H9 (cell line): ENCODE results near the gene CACNA1D. TPM values are rescaled to one million over a fixed set of nuclear protein-coding genes. Genes with fewer than 3 reads are reported as not detected.

ENCODE experiments used
- DNase-seq: peaks from one replicate; pipeline ENCODE4 v3.0.0-alpha.2; 2017
- H2AFZ ChIP-seq: one replicate; pipeline ENCODE4 v1.6.1; 2013; ENCODE audit warnings: mild to moderate bottlenecking, low read length, control low read depth, moderate library complexity
- H2AK5ac ChIP-seq: 2 replicates; pipeline ENCODE4 v1.6.1; 2013; ENCODE audit warnings: low read length, control low read depth, mixed read lengths; ENCODE audit not compliant: insufficient read length
- H2BK120ac ChIP-seq: one replicate; pipeline ENCODE4 v1.6.1; 2013; ENCODE audit warnings: low read depth, mild to moderate bottlenecking, low read length, control low read depth, inconsistent platforms; ENCODE audit not compliant: poor library complexity, severe bottlenecking
- H2BK12ac ChIP-seq: 2 replicates; pipeline ENCODE4 v1.6.1; 2013; ENCODE audit warnings: low read length, control low read depth, mixed read lengths, low read depth; ENCODE audit not compliant: insufficient read length
- H2BK15ac ChIP-seq: 2 replicates; pipeline ENCODE4 v1.6.1; 2013; ENCODE audit warnings: low read depth, low read length, control low read depth
- H2BK20ac ChIP-seq: one replicate; pipeline ENCODE4 v1.6.1; 2013; ENCODE audit warnings: low read depth, mild to moderate bottlenecking, low read length, control low read depth, inconsistent platforms; ENCODE audit not compliant: poor library complexity, severe bottlenecking
- H2BK5ac ChIP-seq: 2 replicates; pipeline ENCODE4 v1.6.1; 2013; ENCODE audit warnings: low read length, control low read depth, mixed read lengths; ENCODE audit not compliant: insufficient read length
- H3K14ac ChIP-seq: 2 replicates; pipeline ENCODE4 v1.6.1; 2013; ENCODE audit warnings: low read length, control low read depth; ENCODE audit not compliant: insufficient read depth
- H3K18ac ChIP-seq: 2 replicates; pipeline ENCODE4 v1.6.1; 2013; ENCODE audit warnings: low read depth, mild to moderate bottlenecking, mixed read lengths, low read length, control low read depth; ENCODE audit not compliant: insufficient read length
- H3K23ac ChIP-seq: 2 replicates; pipeline ENCODE4 v1.6.1; 2013; ENCODE audit warnings: low read length, control low read depth, mixed read lengths, low read depth; ENCODE audit not compliant: insufficient read length
- H3K23me2 ChIP-seq: 2 replicates; pipeline ENCODE4 v1.6.1; 2013; ENCODE audit warnings: low read depth, mild to moderate bottlenecking, mixed read lengths, low read length, control low read depth; ENCODE audit not compliant: insufficient read length, poor library complexity, severe bottlenecking
- H3K27ac ChIP-seq: 2 replicates; pipeline ENCODE4 v1.5.1; 2013; ENCODE audit warnings: low read length, control low read depth, mixed read lengths, low read depth; ENCODE audit not compliant: insufficient read length
- H3K27me3 ChIP-seq: 2 replicates; pipeline ENCODE4 v1.6.1; 2013; ENCODE audit warnings: low read length, control low read depth, inconsistent platforms; ENCODE audit not compliant: insufficient read depth
- H3K4ac ChIP-seq: 2 replicates; pipeline ENCODE4 v1.6.1; 2013; ENCODE audit warnings: low read depth, mild to moderate bottlenecking, control low read depth, inconsistent platforms, low read length, moderate library complexity
- H3K4me1 ChIP-seq: 2 replicates; pipeline ENCODE4 v1.6.1; 2013; ENCODE audit warnings: low read length, control low read depth, inconsistent platforms; ENCODE audit not compliant: insufficient read depth
- H3K4me2 ChIP-seq: 2 replicates; pipeline ENCODE4 v1.6.1; 2013; ENCODE audit warnings: low read length, control low read depth, mixed read lengths; ENCODE audit not compliant: insufficient read length, insufficient read depth
- H3K56ac ChIP-seq: 2 replicates; pipeline ENCODE4 v1.6.1; 2013; ENCODE audit warnings: low read depth, mild to moderate bottlenecking, mixed read lengths, low read length, control low read depth; ENCODE audit not compliant: insufficient read length
- H3K79me1 ChIP-seq: 2 replicates; pipeline ENCODE4 v1.6.1; 2013; ENCODE audit warnings: low read depth, mild to moderate bottlenecking, moderate library complexity, low read length, control low read depth, inconsistent platforms; ENCODE audit not compliant: insufficient read depth, poor library complexity, severe bottlenecking
- H3K79me2 ChIP-seq: 2 replicates; pipeline ENCODE4 v1.6.1; 2013; ENCODE audit warnings: low read length, control low read depth, inconsistent platforms; ENCODE audit not compliant: insufficient read depth
- H3K9ac ChIP-seq: 2 replicates; pipeline ENCODE4 v1.6.1; 2013; ENCODE audit warnings: low read length, control low read depth, mixed read lengths; ENCODE audit not compliant: insufficient read length; ENCODE audit errors: extremely low read depth
- H3K9me3 ChIP-seq: one replicate; pipeline ENCODE4 v1.6.1; 2013; ENCODE audit warnings: low read depth, low read length, inconsistent platforms; ENCODE audit not compliant: control insufficient read depth
- H3T11ph ChIP-seq: one replicate; pipeline ENCODE4 v1.6.1; 2013; ENCODE audit warnings: mild to moderate bottlenecking, low read length, control low read depth, inconsistent platforms
- H4K20me1 ChIP-seq: one replicate; pipeline ENCODE4 v1.6.1; 2013; ENCODE audit not compliant: control insufficient read depth, insufficient read length, insufficient read depth
- H4K5ac ChIP-seq: 2 replicates; pipeline ENCODE4 v1.6.1; 2013; ENCODE audit warnings: low read depth, mild to moderate bottlenecking, mixed read lengths, low read length, control low read depth; ENCODE audit not compliant: insufficient read length
- H4K8ac ChIP-seq: replicated peaks from 2 replicates; pipeline ENCODE4 v1.6.1; 2013; ENCODE audit warnings: low read length, control low read depth, mixed read lengths, low read depth; ENCODE audit not compliant: insufficient read length
- H4K91ac ChIP-seq: 2 replicates; pipeline ENCODE4 v1.6.1; 2013; ENCODE audit warnings: low read depth, mild to moderate bottlenecking, moderate library complexity, mixed read lengths, low read length, control low read depth; ENCODE audit not compliant: insufficient read length
- H3K27ac Mint-ChIP-seq, 3 experiments: 2 replicates in 2 of 3; 3 replicates in 1 of 3; pipeline ENCODE4 v1.8.0; 2020 to 2021; ENCODE audit warnings: mixed read lengths in 3 of 3, mild to moderate bottlenecking in 1 of 3, moderate library complexity in 1 of 3
- H3K27me3 Mint-ChIP-seq: 2 replicates; pipeline ENCODE4 v1.8.0; 2021; ENCODE audit warnings: low read depth, mild to moderate bottlenecking, moderate library complexity, mixed read lengths
- H3K36me3 Mint-ChIP-seq, 3 experiments: 2 replicates in 2 of 3; 3 replicates in 1 of 3; pipeline ENCODE4 v1.8.0; 2020 to 2021; ENCODE audit warnings: low read depth in 3 of 3, mixed read lengths in 3 of 3; ENCODE audit not compliant: insufficient read depth in 1 of 3
- H3K4me1 Mint-ChIP-seq, 2 experiments: 2 replicates each; pipeline ENCODE4 v1.8.0; 2020; ENCODE audit warnings: mixed read lengths in 2 of 2
- H3K4me3 Mint-ChIP-seq, 2 experiments: 2 replicates in 1 of 2; 3 replicates in 1 of 2; pipeline ENCODE4 v1.8.0; 2020 to 2021; ENCODE audit warnings: mild to moderate bottlenecking in 2 of 2, mixed read lengths in 2 of 2, moderate library complexity in 1 of 2
- H3K9me3 Mint-ChIP-seq, 2 experiments: 2 replicates in 1 of 2; 3 replicates in 1 of 2; pipeline ENCODE4 v1.8.0; 2020; ENCODE audit warnings: mild to moderate bottlenecking in 2 of 2, mixed read lengths in 2 of 2, moderate library complexity in 1 of 2
- WGBS: extraction: QIAGEN DNeasy Blood & Tissue Kit; methylation state at CpG from one replicate; pipeline ENCODE4 v1.1.7; 2013; ENCODE audit warnings: missing lambda C conversion rate, low lambda C conversion rate, mixed read lengths; ENCODE audit not compliant: insufficient read length; ENCODE audit errors: extremely low coverage; 5-methylcytosine and 5-hydroxymethylcytosine counted together
- total RNA-seq: library from RNA; stranded (reverse); gene quantifications from 2 replicates; pipeline ENCODE4 v1.2.1, GENCODE V29; 2021
- TF ChIP-seq, protein P1 (sequence below): fragments of 200-600 bp; sonication (generic); conservative IDR thresholded peaks from 3 replicates; pipeline ENCODE4 v1.8.0; 2021; ENCODE audit warnings: antibody characterized with exemption, mild to moderate bottlenecking

Gene CACNA1D
- total RNA-seq, 1 experiment from 2014 or later: 3.5 TPM

DNA sequence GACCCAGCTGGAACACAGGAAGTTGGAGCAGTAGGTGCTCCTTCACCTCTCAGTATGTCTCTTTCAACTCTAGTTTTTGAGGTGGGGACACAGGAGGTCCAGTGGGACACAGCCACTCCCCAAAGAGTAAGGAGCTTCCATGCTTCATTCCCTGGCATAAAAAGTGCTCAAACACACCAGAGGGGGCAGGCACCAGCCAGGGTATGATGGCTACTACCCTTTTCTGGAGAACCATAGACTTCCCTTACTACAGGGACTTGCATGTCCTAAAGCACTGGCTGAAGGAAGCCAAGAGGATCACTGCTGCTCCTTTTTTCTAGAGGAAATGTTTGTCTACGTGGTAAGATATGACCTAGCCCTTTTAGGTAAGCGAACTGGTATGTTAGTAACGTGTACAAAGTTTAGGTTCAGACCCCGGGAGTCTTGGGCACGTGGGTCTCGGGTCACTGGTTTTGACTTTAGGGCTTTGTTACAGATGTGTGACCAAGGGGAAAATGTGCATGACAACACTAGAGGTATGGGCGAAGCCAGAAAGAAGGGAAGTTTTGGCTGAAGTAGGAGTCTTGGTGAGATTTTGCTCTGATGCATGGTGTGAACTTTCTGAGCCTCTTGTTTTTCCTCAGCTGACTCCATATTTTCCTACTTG lies 363.8 kb downstream of the CACNA1D start:
- H3K23ac ChIP-seq: no peak overlapping the region
- TF ChIP-seq, protein P1, sequence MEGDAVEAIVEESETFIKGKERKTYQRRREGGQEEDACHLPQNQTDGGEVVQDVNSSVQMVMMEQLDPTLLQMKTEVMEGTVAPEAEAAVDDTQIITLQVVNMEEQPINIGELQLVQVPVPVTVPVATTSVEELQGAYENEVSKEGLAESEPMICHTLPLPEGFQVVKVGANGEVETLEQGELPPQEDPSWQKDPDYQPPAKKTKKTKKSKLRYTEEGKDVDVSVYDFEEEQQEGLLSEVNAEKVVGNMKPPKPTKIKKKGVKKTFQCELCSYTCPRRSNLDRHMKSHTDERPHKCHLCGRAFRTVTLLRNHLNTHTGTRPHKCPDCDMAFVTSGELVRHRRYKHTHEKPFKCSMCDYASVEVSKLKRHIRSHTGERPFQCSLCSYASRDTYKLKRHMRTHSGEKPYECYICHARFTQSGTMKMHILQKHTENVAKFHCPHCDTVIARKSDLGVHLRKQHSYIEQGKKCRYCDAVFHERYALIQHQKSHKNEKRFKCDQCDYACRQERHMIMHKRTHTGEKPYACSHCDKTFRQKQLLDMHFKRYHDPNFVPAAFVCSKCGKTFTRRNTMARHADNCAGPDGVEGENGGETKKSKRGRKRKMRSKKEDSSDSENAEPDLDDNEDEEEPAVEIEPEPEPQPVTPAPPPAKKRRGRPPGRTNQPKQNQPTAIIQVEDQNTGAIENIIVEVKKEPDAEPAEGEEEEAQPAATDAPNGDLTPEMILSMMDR: peak; percentile 36; the same call in 2 of the 3 replicates
- no peak overlapping the region for H4K91ac ChIP-seq
- no peaks in the 10 kb centered on the region for H3K4me1 ChIP-seq
- no peaks in the 10 kb centered on the region for H4K20me1 ChIP-seq
- DNase-seq: no peak
- Mint-ChIP-seq H3K4me1 (no peaks in the 10 kb centered on the region), H3K9me3 (no peaks in the 10 kb centered on the region), H3K4me3 (no peak overlapping the region), H3K27ac (peak overlapping the region in 2 of 3 experiments; percentile 45 to 78; a peak in 2 of 7 replicates), H3K27me3 (no peaks in the 10 kb centered on the region), H3K36me3 (peaks cover 4 to 45% (median 30%) of the 10 kb centered on the region in 3 experiments; a peak in 6 of 7 replicates)
- no peak overlapping the region for H3T11ph ChIP-seq
- no peak overlapping the region for H3K4me2 ChIP-seq
- no peaks in the 10 kb centered on the region for H3K23me2 ChIP-seq
- H2AFZ ChIP-seq: no peak overlapping the region
- H3K9me3 ChIP-seq: no peaks in the 10 kb centered on the region
- no peak overlapping the region for H3K27ac ChIP-seq
- no peak overlapping the region for H2AK5ac ChIP-seq
- H3K18ac ChIP-seq: no peak overlapping the region
- no peak overlapping the region for H3K9ac ChIP-seq
- H3K56ac ChIP-seq: no peak overlapping the region
- WGBS: no CpG with 5 or more reads among the region's 7 CpGs
- no peak overlapping the region for H4K5ac ChIP-seq
- H3K79me2 ChIP-seq: no peaks in the 10 kb centered on the region
- H2BK15ac ChIP-seq: no peak overlapping the region
- no peak overlapping the region for H2BK12ac ChIP-seq
- no peak overlapping the region for H2BK5ac ChIP-seq
- no peak overlapping the region for H3K14ac ChIP-seq
- no peak overlapping the region for H2BK120ac ChIP-seq
- no peak overlapping the region for H4K8ac ChIP-seq
- no peaks in the 10 kb centered on the region; the same call in 1 of the 2 replicates for H3K27me3 ChIP-seq
- H3K4ac ChIP-seq: no peak overlapping the region
- no peaks in the 10 kb centered on the region for H3K79me1 ChIP-seq
- no peak overlapping the region for H2BK20ac ChIP-seq
